ENCODE results near the gene HEYL.

The HEYL gene

DNA sequence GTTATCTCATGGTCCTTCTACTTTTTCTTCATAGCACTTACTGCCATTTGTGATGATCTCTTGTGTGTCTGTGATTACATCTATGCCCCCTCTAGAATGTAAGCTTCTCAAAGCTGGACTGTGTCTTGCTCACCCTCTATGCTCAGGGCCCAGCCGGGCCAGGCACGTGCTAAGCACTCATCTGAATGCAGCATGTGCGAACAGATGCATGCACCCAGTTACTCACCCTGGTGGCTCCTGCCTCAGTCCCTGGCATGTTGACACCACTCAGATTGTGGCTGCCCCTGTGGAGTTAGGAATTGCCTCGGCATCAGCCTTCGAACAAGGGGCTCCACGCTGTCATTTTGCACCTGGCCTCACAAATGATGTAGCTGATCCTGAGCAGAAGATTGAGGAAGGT is 43.3 kb downstream of the HEYL start:
- DNase-seq = no peak

DNA sequence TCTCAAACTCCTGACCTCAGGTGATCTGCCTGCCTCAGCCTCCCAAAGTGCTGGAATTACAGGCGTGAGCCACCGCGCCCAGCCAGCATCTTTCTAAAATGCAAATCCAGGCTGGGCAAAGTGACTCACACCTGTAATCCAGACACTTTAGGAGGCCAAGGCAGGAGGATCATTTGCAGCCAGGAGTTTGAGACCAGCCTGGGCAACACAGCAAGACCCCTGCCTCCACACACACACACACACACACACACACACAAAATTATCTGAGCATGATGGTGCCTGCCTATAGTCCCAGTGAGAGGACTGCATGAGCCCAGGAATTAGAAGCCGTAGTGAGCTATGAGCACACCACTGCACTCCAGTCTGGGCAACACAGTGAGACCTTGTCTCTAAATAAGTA is 46.1 kb downstream of the HEYL start:
- no peak for DNase-seq

DNA sequence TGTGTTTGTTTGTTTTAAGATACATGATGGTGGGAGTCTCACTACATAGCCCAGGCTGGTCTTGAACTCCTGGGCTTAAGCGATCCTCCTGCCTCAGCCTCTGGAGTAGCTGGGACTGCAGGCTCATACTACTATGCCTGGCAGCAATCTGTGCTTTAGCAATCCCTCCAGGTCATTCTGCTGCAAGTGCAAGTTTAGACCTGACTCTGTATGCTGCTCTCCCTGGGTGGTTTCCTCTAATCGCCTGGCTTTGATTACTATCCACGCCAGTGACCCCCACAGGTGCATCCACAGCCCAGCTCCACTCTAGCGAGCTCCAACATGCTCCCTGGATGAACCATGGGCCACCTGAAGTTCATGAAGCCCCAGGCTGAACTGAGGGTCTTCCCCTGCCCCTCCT is 47.4 kb downstream of the HEYL start:
- DNase-seq = no peak

DNA sequence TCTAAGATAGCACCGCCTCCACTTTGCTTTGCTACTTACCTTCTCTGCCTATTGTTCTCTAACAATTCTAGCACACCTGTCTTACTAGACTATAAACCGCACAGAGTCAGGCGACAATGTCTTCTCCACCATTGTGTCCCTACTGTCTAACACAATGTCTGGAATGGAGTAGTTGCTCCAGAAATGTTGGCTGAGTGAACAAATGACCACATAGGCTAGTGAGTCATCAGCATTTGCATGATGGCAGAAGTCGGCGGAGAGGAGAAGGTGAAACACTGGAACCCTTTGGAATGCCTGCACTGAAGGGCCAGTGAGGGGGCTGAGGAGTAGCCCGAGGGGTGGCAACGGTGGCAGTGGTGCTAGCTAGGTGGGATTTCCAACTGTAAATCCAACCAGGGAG is 48.9 kb downstream of the HEYL start:
- no peak for DNase-seq

DNA sequence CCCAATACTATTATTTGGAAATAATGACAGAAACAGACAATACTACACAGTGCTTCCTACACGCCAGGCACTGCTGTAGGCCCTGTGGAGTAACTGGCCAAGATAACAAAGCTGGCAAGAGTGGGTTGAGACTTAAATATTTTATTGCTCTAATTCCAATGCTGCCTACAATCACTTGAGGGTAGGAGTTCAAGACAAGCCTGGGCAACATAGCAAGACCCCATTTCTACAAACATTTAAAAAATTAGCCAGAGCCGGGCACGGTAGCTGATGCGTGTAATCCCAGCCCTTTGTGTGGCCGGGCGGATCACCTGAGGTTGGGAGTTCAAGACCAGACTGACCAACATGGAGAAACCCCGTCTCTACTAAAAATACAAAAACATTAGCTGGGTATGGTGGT is 53.5 kb downstream of the HEYL start:
- no peak for DNase-seq

DNA sequence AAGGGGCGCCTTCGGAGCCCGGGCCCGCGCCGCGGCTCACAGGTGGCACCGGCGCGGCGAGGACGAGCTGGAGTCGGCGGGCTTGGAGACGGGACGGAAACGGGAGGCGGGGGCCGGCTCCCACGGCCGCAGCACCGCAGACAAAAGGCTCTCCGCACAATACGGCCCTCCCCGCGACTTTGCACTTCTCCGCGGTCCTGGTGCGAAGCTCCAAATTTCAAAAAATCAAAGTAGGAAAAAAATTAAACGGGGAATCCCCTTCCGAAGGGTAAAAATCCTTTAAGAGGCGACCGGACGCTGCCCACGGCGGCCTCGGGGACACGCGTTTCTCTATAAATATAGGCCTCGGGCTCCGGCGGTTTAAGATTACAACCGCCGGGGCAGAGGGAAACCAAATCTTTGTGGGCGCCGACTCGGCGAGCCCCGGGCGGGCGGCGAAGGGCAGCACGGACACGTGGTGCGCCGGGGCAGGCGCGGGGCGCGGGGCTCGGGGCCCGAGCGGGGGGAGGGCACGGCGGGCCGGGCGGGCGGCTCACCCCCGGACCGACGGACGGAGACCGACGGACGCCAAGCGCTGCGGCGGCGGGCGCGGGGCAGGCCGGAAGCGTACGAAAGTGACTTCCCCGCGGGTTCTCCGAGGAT is 63.3 kb downstream of the HEYL start:
- DNase-seq = no peak

DNA sequence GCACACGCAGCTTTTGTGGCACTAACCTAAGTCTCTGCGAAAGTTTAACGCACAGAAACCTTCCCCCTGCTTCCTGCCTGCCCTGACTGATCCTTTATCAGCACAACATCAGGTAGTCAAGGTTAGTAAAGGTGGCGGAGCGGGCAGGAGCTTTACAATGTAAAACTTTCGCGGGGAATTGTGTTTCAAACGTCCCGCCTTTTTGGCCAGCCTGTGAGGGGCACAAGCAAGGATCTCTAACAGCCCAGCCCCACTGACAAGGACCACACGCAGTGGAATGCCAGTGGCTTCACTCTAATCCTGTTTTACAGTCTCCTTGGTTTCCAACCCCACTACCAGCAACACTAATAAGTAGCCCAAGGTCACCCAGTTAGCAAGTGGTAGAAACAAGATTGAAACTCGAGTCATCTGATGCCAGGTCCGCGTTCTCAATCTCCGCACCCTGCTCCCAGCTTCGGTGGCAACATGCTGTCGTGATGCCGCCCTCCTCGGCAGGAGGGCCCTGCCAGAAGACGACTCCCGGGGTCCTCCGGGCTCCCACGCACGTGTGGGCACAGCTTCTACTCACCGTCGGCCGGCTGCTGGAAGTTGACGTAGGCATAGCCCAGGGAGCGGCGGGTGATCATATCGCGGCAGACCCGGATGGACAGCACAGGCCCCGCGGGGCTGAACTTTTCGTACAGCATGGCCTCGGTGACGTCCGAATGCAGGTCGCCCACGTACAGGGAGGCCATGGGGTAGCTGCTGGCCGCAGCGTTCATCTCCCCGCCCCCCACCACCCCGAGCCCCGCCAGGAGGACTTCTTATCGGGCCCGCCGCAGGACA is 64.0 kb downstream of the HEYL start:
- DNase-seq = peak; percentile 26

DNA sequence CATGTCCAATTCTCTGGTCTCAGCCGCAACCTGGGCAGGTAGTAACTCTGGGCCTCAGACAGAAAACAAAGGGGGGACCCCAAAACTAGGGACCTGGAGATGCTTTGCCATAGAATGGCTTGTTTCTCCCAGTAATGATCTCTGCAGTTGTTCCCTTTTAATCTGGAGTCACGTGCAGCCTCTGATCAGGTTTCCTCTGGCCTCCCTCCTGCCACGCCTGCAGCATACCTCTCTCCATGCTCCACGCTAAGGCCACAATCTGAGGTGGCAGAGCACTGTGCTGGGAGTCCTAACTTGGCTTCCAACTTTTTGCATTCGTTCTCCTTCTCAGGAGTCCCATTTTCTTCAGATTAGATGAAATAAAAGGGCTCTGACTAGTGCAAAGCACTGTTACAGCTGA is 64.8 kb downstream of the HEYL start:
- DNase-seq = no peak
